Effector CD8-positive, alpha-beta T cell (primary cell): Measurements from ENCODE around the gene NDOR1.

Experiments
- DNase-seq: peaks from one replicate; lab custom pipeline; 2025; lab: John Stamatoyannopoulos, UW

Gene NDOR1

DNA sequence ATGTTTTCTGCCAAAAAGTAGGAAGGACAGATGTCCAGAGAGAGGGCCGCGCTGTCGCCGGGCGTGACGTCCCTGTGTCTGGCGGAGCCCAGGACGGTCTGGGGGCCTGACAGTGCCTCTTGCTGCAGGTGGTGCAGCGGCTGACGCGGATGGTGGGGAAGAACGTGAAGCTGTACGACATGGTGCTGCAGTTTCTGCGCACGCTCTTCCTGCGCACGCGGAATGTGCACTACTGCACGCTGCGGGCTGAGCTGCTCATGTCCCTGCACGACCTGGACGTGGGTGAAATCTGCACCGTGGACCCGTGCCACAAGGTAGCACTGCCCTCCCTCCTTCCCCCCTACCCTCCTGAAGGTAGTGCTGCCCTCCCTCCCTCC, 57.4 kb downstream of the NDOR1 start:
- no peak for DNase-seq

DNA sequence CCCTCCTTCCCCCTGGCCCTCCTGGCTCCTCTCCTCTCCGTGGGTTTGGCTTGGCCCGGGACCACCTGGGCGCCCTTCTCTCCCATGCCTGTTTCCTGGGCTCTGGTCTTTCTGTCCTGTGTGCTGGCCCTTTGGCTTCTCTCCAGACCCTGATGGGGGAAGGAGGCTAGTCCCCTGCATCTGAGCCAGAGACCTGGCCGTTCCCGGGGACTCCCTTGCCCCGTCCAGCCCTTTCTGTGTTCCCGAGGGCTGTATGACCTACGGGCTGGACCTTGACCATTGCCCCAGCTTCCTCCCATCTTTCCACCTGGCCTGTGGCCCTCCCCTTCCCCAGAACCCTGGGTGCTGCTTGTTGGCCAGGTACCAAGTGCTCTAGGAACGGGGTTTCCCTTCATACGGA, 58.0 kb downstream of the NDOR1 start:
- DNase-seq, result no peak

DNA sequence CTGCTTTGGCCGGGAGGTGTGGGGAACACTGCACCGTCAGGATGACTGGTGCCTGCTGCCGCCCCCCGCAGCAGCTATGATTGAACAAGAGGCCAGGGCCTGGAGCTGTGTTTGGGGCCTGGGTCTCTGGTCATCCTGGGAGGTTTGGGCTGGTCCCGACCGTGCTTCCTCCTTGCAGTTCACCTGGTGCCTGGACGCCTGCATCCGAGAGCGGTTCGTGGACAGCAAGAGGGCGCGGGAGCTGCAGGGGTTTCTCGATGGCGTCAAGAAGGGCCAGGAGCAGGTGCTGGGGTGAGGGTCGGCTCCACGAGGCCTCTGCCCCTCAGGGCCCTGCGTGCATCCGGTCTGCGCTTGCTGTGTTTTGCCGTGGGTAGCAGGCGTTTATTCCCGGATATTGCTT, 58.6 kb downstream of the NDOR1 start:
- DNase-seq, result no peak

GRCh38 chr9:137265496-137266161, 60.1 kb downstream of the NDOR1 start:
- DNase-seq, result no peak

DNA sequence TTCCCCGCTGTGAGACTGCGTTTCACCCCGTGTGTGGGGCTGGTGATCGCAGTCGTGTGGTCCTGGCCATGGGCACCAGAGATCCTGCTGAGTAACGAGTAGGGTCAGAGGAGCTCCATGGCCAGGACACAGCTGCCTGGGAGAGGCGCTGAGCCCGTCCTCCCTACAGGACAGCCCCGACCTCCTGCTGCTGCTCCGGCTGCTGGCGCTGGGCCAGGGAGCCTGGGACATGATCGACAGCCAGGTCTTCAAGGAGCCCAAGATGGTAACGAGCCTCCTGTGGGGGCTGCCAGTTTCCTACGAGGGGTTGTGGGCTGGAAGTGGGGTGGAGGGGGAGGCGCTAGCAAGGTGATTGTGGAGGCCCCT, 60.6 kb downstream of the NDOR1 start:
- no peak for DNase-seq
